Endodermal cell (in vitro differentiated cells): ENCODE measurements around the gene DNAJC10. TPM values are rescaled to one million over a fixed set of nuclear protein-coding genes. Genes with fewer than 3 reads are reported as not detected.

Source experiments
- DNase-seq: peaks from one replicate; pipeline ENCODE4 v3.0.0-alpha.2; 2017
- H3K27ac ChIP-seq: 2 replicates; pipeline ENCODE4 v1.5.1; 2013; ENCODE audit warnings: mild to moderate bottlenecking, low read depth, low read length, moderate library complexity
- H3K27me3 ChIP-seq: 2 replicates; pipeline ENCODE4 v1.6.1; 2013; ENCODE audit warnings: mild to moderate bottlenecking, low read length, moderate library complexity; ENCODE audit not compliant: insufficient read depth, control insufficient read depth, poor library complexity, severe bottlenecking
- H3K36me3 ChIP-seq: 2 replicates; pipeline ENCODE4 v1.7.0; 2013; ENCODE audit warnings: mild to moderate bottlenecking, low read length, moderate library complexity; ENCODE audit not compliant: control insufficient read depth, insufficient read depth
- H3K4me1 ChIP-seq: one replicate; pipeline ENCODE4 v1.7.0; 2013; ENCODE audit warnings: low read length; ENCODE audit not compliant: control insufficient read depth, insufficient read depth
- H3K4me3 ChIP-seq: 2 replicates; pipeline ENCODE4 v1.5.1; 2013; ENCODE audit warnings: mild to moderate bottlenecking, low read length, moderate library complexity
- H3K9ac ChIP-seq: 2 replicates; pipeline ENCODE4 v1.6.1; 2013; ENCODE audit warnings: mild to moderate bottlenecking, low read length, moderate library complexity; ENCODE audit not compliant: poor library complexity, severe bottlenecking; ENCODE audit errors: extremely low read depth
- H3K9me3 ChIP-seq: 2 replicates; pipeline ENCODE4 v1.6.1; 2013; ENCODE audit warnings: mild to moderate bottlenecking, low read length, moderate library complexity; ENCODE audit not compliant: control insufficient read depth
- H3K27ac Mint-ChIP-seq: 2 replicates; pipeline ENCODE4 v1.8.0; 2020; ENCODE audit warnings: mixed read lengths
- H3K27me3 Mint-ChIP-seq: 2 replicates; pipeline ENCODE4 v1.8.0; 2021; ENCODE audit warnings: mild to moderate bottlenecking, mixed read lengths; ENCODE audit not compliant: insufficient read depth
- H3K36me3 Mint-ChIP-seq: 2 replicates; pipeline ENCODE4 v1.8.0; 2020; ENCODE audit warnings: low read depth, mixed read lengths
- H3K4me1 Mint-ChIP-seq: 2 replicates; pipeline ENCODE4 v1.8.0; 2020; ENCODE audit warnings: mixed read lengths
- H3K4me3 Mint-ChIP-seq: 2 replicates; pipeline ENCODE4 v1.8.0; 2020; ENCODE audit warnings: mild to moderate bottlenecking, moderate library complexity, mixed read lengths
- H3K9me3 Mint-ChIP-seq: 2 replicates; pipeline ENCODE4 v1.8.0; 2020; ENCODE audit warnings: mild to moderate bottlenecking, mixed read lengths
- CTCF ChIP-seq: fragments of 200-600 bp; sonication (generic); conservative IDR thresholded peaks from 2 replicates; pipeline ENCODE4 v1.5.0; 2021; ENCODE audit warnings: antibody characterized with exemption, mild to moderate bottlenecking
- WGBS, 2 experiments: methylation state at CpG; one replicate each; pipeline versions ENCODE4 v1.1.5 to v1.1.7; 2013; ENCODE audit warnings: missing lambda C conversion rate in 2 of 2, mixed read lengths in 1 of 2; ENCODE audit not compliant: insufficient coverage in 1 of 2, insufficient read length in 1 of 2; 5-methylcytosine and 5-hydroxymethylcytosine counted together
- total RNA-seq, 2 donors: library from RNA; stranded (reverse); fragmentation: NEBNext Ultra II Directional in 1 of 2; extraction: Animal tissue kit (Norgen Biotek cat#: 25700) in 1 of 2; gene quantifications; 2 replicates in 1 of 2; 3 replicates in 1 of 2; pipeline ENCODE4 v1.2.1, GENCODE V29; 2021

Gene DNAJC10
- total RNA-seq, 2 donors from 2014 or later, result 212 to 232 TPM

GRCh38 chr2:182810087-182810486, 94.0 kb downstream of the DNAJC10 start:
- no peak for DNase-seq
- no peaks in the 10 kb centered on the region for H3K4me1 ChIP-seq
- H3K27ac ChIP-seq, result no peak overlapping the region
- no peak overlapping the region for H3K4me3 ChIP-seq
- H3K9me3 Mint-ChIP-seq, result no peaks in the 10 kb centered on the region
- H3K27ac Mint-ChIP-seq, result no peak overlapping the region
- no peaks in the 10 kb centered on the region for H3K4me1 Mint-ChIP-seq
- H3K27me3 ChIP-seq, result no peaks in the 10 kb centered on the region
- H3K4me3 Mint-ChIP-seq, result no peak overlapping the region
- WGBS, 2 experiments, result 91 to 95% methylated on average over 2 to 3 of the region's 3 CpGs
- H3K36me3 Mint-ChIP-seq, result no peaks in the 10 kb centered on the region
- no peak for TF ChIP-seq CTCF
- H3K36me3 ChIP-seq, result no peaks in the 10 kb centered on the region
- H3K27me3 Mint-ChIP-seq, result peaks cover 3% of the 10 kb centered on the region
- H3K9ac ChIP-seq, result no peak overlapping the region
- no peaks in the 10 kb centered on the region for H3K9me3 ChIP-seq

DNA sequence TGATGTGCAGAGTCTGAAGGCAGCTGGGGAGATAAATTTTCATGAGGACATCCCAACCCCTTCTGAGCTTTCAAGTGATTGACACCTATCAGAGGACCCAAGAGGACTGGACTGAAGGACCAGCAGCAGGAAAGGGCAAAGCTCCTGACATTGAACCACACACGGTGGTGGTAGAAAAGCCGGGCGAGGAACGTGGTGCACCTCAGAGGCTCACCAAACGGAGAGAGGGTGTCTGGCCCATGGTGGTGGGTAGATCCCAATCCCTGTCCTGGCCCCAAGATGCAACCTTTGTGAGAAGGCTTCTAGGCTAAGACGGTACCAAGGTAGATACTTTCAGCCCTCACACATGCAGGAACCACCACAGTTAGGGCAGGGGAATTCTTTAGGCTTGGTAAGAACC, 98.3 kb downstream of the DNAJC10 start:
- H3K36me3 Mint-ChIP-seq, result no peaks in the 10 kb centered on the region
- H3K27ac ChIP-seq, result no peak overlapping the region
- no peak for DNase-seq
- peaks cover 13% of the 10 kb centered on the region for H3K4me1 ChIP-seq
- H3K9ac ChIP-seq, result no peak overlapping the region
- no peak for TF ChIP-seq CTCF
- 87 to 100% methylated on average over 1 to 6 of the region's 6 CpGs for WGBS, 2 experiments
- no peak overlapping the region for H3K4me3 Mint-ChIP-seq
- no peaks in the 10 kb centered on the region for H3K9me3 ChIP-seq
- H3K4me3 ChIP-seq, result no peak overlapping the region
- H3K27me3 Mint-ChIP-seq, result peaks cover 3% of the 10 kb centered on the region
- H3K36me3 ChIP-seq, result no peaks in the 10 kb centered on the region
- no peaks in the 10 kb centered on the region for H3K27me3 ChIP-seq
- no peak overlapping the region for H3K27ac Mint-ChIP-seq
- no peaks in the 10 kb centered on the region for H3K9me3 Mint-ChIP-seq
- H3K4me1 Mint-ChIP-seq, result peaks cover 19% of the 10 kb centered on the region

DNA sequence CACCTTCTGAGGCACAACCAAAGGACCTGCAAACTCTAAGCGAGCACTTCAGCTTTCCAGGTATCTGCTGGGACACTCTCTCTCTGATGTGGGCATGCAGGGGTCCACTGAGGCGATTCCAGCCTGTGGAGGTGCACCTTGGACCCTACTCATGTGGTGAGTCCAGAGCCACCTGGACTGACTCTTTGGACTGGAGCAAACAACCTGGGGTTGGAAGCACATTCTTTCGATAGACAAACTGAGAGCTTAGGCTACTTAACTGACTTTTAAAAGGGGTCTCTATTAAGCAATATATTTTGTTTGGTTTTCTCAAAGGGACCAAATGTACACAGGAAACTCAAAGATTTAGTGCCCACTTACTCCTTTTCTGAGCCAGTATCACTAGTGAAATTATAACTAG, 98.7 kb downstream of the DNAJC10 start:
- Histone ChIP-seq H3K27ac (no peak overlapping the region), H3K9ac (no peak overlapping the region), H3K4me3 (no peak overlapping the region), H3K27me3 (no peaks in the 10 kb centered on the region), H3K9me3 (no peaks in the 10 kb centered on the region), H3K36me3 (no peaks in the 10 kb centered on the region), H3K4me1 (peaks cover 13% of the 10 kb centered on the region)
- Mint-ChIP-seq H3K4me1 (peaks cover 19% of the 10 kb centered on the region), H3K36me3 (no peaks in the 10 kb centered on the region), H3K9me3 (no peaks in the 10 kb centered on the region), H3K27me3 (peaks cover 3% of the 10 kb centered on the region), H3K27ac (no peak overlapping the region), H3K4me3 (no peak overlapping the region)
- whole genome bisulfite sequencing, 2 experiments, result 91 to 100% methylated on average over 2 to 3 of the region's 3 CpGs
- DNase-seq, result no peak
- TF ChIP-seq CTCF, result no peak
